Stimulated activated CD8-positive, alpha-beta memory T cell treated with anti-CD3 and anti-CD28 coated beads, Interleukin-2, amount 100 ng/mL, for 48 hours (primary cell): ENCODE data around the gene GUCA2A.

Source experiments
- DNase-seq, 2 donors: peaks; one replicate each; pipeline ENCODE4 v3.0.0-alpha.2; 2020; ENCODE audit warnings: low read depth in 2 of 2

The GUCA2A gene

DNA sequence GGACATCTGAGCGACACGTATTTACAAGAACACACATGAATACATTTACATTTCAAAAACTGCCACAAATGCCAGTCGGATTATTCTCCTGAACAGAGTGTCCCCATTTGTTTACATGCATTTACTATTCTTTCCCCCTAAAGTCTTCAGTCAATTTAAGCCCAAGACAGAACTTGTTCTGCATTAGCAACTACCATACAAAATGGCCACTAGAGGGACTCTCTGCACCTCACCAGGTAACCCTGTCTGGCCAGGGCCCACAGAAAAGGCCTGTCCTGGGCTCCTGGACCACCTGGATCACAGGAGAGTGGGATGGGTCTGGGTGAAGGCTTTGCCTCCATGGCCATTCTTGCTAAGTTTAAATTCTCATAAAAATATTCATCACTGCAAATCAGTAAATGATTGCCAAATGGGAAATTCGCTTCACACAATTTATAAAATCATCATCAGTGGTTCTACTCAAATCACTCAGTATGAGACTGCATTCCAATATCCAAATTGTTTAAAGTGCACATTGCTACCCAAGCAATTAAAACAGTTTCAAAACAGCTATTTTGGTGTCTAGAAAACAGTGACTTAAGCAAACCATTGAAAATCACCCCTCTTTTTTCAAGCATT lies 12.5 kb upstream of the GUCA2A start:
- no peak for DNase-seq

DNA sequence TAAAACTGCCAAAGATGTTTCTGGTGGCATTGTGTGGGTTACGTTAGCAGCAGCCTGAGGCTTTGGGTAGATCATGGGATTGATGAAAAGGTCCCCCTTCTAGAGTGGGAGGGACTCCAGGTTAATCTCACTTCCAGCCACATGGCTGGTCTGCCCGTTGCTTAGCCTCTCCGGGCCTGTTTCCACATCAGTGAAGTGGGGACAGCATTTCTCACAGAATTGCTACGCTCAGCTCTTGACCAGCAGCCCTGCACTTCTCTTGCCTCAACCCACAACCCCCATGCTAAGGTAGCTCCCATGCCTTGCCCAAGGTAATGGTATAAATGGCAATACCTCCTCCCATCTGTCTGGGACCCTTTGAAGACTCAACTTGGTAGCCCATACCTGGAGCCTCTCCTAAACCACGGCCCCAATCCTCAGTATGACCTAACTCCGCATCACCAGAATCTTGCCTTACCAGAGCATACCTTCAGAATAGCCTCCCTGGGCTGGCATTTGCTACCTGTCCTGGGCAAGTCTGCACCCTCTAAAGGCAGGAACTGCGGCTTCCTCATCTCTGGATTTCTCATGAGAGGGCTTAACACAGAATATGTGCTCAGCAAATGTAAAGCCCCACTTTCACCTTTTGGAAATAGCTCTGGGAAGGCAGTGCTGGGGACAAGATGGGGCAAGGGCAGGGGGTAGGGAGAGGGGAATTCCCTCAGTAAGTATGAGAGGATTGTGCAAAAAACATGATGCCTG lies 10.9 kb upstream of the GUCA2A start:
- no peak for DNase-seq

DNA sequence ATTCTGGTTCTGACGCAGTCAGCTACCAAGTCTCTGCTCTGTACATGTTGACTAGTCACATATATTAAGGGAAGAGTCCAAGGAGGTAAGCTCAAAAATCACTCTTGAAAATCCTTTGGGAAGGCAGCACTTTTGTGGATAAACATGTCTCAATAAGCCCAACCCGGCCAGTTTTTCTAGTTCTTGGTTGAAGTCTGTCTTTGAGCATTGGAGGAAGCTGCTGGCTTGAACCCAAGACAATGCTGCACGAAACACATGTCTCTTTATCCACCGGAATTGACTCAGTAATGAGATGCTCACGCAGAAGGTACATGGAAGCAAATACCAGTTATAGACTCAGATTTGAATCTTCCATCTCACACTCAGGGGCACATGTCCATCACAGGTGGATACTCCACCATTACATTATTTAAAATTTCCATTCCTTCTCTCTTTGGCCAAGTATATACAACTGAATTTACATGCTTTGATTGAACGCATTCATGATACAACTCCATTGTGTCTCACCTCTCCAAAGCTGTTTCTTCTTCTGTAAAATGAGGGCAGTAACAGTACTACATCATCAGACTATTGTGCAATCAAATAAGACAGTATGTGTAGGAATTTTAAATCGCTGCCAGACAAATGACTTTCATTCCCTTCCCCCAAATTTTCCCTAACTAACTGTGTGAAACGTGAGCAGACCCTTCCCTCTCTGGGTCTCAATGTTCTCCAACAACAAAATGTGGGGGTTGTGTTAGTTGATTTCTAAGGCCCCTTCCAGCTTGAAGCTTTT lies 9.6 kb upstream of the GUCA2A start:
- DNase-seq = no peak

DNA sequence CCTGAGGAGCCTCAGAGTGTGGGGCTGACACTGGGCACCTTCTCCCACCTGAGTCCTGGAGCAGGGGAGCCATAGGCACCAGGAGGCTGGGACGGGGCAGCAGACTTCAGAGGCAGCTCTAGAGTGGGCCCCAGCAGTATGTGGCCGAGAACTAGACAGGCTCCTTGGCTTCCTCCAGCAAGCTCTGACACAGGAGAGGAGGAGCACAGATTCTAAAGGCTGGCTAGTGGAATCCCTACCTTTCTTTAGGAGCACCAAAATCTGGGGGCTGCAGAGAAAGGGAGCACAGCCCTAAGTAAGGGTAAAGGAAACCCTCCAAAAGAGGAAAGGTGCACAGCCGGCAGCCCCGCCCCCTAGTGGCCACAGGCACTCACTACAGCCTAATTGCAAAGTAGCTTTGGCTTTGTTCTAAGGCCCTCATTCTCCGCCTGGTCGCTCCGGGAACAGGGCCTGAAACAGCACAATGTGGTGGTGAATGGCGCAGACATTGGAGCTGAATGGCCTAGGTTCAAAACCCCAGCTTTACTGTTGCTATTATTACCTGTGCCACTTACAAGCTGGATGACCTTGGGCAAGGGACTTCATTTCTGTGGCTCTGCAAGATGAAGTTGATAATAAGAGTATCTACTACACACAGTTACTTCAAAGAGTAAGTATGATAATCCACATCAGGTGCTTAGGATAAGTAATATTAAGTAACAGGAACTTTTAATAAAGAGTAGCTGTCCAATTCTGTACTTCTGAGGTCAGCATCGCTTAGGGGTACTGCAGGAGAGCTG lies 8.8 kb upstream of the GUCA2A start:
- peak; percentile 35 to 52 for DNase-seq

DNA sequence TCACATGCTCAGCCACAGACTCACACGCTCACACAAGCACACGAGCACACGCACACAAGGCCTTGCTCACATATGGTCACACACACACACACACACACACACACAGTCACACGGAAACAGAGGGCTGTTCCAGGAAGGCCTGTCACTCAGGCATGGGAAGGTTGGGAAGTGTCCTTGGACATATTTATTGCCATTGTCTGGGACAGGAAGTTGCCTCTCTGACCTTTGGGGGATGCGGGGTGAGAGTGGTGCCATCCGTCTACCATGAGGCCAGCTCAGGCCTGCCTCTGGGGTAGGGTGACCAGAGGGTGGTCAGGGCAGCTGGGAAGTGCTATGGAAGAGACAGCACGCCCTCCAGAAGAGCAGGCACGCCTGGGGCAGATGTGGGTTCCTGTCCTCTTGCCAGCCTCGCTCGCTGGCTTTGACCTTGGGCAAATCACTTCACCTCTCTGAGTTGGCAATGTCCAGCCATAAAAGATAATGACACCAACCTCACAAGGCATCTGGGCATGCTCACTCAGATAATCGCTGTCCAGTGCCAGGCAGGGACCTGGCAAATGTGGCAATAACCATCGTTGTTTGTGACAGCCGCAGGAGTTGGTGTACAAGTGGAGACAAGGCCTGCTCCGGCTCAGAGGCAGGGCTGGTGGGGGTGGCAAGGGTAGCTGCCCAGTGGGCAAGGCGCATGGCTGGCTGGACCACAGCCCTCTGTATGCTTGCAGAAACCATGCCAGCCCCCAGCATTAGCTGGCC lies 8.0 kb upstream of the GUCA2A start:
- DNase-seq = no peak

DNA sequence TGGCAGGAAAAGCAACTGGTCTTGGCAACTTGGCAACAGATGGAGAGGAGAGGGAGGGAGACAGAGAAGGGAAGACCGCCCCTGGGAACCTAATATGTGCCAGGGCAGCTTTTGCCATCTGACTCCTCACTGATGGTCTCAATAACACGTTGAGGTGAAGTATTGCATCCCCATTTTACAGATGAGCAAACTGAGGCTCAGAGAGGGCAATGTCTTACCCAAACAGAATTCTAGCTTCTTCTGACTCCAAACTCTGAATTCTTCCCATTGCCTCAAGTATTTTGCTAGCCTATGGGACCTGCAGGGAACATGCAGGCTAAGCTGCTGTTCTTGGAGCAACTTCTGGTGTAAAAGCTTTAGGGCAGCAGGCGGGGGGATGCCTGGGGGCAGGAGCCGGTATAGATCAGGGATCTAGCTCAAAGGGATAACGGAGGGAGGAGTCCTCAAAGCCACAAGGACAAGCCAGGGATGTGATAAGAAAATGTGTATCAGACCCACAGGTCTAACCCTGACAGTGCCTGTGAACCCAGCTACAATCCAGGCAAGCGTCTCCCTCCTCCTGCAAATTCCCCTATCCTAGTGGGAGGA lies 7.2 kb upstream of the GUCA2A start:
- no peak for DNase-seq

DNA sequence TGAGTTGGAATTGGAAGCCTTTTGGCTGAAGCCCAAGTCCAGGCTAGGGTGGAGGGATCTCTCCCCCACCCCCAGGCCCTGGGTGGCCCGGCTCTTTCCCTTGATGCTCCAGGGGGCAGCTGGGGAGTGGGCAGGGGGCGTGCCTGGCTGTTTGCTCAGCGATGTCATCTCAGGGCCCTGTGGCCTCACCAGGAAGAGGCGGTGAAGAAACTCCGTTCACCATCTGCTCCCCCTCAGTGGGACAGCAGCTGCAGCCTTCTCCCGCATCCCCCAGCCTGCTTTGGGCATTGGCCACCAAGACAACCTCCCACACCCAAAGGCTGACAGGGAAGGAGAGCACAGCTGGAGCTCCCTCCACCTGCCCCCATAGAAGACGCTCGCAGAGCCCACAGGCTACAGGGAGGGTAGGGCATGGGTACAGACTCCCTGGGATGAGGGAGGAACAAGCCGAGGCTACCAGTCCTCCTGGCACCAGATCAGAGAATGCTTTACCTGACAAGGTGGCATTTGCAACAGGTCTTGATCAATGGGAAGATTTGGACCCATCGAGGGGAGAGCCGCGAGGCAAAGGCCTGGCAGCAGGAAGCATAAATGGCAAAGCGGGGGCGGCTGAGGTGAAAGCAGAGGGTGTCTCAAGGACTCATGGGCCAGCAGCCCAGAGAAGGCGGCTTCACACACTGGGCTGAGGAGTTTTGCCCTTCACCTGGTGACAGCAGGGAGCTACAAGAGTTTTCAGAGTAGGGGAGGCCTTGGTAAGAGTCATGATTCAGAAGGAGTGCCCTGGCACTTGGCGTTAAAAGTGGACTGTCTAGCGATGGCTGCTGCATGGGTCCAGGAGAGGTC lies 6.5 kb upstream of the GUCA2A start:
- no peak for DNase-seq

DNA sequence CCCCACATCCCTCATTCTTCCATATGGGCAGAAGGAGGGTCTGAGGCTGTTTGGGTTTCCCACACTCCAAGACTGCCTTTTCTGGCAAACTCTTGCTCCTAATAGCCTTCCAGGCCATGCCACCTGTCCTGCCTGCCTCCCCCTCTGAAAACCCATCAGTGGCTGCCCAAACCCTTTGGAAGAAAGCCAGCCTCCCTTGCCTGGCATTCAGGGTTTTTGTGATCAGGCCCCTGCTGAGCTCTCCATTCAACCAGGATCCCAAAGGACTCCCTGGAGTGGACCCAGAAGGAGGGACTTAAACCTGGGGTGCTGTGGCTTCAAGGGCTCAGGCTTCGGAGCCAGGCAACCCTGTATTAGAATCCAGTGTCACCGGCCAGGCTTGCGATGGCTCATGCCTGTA lies 4.2 kb upstream of the GUCA2A start:
- no peak for DNase-seq

DNA sequence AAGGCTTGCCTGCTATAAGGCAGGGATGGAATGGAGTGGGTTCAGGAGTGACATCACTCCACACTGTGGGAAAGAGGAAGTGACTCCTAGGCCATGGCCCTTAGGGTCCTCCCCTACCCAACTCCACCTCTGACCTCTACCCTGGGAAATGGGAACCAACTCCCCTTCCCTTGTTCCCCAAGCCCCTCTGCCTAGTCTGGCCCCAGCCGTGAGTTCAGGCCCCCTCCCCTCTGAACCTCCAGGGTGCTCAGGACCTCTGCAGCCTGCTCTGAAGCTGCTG lies 3.8 kb upstream of the GUCA2A start:
- no peak for DNase-seq

DNA sequence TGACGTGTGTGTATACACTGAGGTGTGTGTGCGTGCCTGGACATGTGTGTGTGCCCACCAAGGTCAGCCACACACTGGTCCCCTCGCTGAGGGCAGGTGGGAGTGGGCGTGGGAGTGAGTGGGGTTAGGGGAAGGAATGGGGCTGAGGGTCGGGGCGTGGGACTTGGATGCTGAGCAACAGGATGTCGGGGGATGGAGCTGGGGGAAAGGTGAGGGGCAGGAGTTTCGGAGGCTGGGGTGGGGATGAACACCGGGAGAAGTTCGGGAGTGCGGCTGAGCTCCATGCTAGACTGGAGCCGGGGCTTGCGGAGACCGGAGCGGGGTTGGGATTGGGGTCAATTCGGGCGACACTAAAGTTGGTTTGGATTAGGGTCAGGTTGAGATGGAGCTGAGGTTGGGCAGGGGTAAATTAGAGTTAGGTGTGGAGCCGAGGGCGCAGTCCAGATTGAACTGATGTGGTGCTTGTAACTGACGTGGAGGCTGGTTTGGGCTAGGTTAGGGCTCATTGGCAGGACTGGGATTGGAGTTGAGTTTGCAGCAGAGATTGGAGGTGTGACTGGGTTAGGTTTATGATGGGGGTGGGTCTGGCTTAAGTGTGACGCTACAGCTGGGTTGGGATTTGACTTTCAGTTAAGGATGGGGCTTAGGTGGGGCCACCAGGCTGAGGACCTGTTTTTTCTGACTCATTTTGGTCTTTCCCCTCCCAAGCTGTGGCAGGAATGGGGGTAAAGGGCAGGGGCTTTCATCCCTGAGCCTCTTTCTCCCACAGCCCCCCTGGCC lies 3.3 kb upstream of the GUCA2A start:
- DNase-seq = no peak

DNA sequence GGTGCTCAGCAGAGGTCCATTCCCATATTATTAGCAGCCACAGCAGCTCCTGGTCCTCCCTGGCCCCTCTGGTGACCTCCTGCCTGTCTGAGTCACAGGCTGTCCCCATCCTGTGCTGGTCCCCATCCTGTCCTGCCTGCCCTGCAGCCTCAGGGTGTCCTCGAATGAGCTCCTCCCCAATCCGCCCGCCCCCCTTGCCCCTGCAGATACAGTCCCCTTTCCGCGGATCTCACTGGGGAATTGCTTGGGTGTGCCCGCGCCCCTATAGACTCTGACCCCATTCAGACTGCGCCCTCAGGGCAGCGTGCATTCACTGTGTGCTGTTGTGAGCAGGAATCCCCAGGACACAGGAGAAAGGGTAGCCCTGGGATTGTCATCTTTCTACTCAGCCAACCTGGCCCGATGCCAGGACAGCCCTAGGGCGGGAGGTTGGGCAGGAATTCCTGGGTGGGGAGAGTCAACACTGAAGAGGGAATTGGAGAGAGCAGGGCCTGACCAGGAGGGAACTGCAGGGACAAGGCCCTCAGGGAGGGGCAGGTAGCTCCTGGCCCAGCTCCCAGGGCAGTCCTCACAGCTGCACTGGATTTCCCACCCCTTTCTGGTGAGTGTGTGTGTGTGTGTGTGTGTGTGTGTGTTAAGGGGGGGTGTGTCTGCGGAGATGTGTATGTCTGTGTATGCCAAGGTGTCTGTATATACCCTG lies 1.1 kb upstream of the GUCA2A start:
- DNase-seq = no peak

DNA sequence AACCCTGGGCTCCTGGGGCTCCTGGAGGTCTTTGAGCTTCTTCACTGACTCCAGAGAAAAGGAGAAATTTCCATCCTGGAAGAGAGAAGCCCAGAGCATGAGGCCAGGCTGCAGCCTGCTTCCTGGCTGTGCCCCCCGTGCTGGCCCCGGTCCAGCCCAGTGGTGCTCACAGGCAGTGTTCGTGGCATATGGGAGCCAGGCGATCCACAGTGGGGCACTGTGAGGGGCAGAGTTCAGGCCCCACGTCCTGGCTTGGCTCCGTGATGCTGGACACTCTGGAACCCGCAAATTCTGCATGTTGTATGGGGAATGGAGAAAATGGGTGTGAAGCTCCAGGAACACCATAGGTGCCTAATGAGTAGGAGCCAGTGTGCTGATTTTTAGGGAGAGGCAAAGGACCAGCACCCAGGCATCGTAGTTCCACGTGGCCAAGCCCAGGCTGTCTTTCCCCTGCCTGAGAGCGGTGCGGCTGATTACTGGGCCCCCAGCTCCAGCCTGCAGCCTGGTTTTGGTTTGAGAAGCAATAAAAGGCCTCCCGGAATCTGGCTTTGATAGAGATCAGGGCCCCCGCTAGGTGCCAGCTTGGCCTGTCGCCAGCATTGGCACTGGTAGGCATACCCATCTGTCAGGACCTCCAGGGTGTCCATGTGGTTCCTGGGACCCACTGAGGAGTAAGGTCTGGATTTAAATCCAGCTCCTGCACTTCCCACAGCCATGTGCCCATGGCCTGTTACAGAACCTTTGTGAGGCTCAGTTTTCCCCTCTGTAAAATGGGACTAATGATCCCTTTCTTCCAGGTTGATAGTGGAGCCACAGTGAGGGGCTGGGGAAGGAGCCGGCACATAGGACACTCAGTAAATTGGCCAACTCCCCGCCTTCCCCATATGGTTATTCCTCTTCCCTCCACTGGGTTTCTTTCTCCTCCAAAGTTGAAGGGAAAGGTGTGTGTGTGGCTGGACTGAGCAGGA lies 725 bp downstream of the GUCA2A start:
- DNase-seq = no peak

DNA sequence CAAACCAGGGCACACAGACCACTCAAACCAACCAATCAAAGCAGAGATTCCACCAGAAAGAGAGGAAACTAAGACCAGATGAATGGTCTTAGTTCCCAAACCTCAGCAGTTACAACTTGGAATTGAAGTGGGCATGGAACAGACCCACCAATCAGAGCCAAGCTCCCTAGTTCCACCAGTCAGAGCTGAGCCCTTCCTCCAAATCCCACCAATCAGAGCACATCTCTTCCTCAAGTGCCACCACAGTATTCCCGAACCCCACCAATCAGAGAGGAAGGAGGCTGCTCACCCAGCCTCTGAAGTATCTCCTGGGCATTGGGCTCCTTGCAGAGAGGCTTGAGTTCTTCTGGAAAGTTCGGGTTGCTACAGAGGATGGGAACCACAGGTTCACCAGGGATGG lies 1.4 kb downstream of the GUCA2A start:
- no peak for DNase-seq

DNA sequence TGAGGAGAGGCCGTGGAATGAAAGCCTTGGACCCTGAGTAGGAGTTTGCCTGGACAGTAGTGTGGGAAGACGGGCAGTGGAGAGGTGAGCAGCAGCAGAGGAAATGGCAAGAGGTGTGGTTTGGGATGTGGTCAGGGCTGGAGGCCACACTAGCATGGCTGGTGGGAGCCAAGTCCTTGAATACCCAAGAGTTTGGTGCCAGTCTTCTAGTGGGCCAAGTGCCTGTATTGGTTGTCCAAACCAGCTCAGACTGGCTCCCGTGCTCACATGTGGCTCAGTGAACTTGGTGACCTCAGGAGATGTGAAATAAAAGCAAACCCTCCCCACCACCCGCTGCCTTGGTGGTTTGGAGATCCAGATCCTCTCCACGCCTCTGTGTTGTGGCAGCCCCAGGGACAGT lies 2.4 kb downstream of the GUCA2A start:
- no peak for DNase-seq

DNA sequence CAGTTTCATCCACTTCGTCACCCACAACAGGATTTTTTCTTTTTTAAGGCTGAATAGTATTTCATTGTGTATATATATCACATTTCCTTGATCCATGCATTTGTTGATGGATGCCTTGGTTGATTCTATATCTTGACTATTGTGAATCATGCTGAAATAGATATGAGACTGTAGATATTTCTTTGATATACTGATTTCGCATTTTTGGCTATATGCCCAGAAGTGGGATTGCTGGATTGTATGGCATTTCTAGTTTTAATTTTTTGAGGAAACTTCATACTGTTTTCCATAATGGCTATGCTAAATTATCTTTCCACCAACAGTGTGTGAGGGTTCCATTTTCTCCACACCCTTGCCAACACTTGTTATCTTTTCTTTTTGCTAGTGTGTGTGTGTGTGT lies 6.4 kb downstream of the GUCA2A start:
- DNase-seq = no peak

DNA sequence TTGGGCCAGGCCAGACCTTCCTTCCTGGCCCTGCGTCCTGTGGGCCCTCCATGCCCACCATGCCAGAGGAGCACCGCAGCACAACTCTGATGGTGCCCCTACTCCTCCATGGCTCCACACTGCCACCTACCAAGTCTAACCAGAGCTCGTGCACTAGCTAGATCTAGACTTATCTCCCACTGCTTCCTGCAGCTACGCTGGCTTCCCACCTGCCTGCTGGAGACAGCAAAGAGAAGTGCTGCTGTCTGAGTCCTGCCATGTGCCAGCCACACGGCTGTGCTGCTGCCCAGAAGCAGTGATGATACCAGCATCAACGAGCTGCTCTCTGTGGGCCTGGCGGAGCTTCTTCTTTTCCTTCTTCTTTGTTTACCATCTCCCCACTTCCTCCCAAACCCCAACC lies 6.9 kb downstream of the GUCA2A start:
- peak in 1 of 2 donors; percentile 3 for DNase-seq

DNA sequence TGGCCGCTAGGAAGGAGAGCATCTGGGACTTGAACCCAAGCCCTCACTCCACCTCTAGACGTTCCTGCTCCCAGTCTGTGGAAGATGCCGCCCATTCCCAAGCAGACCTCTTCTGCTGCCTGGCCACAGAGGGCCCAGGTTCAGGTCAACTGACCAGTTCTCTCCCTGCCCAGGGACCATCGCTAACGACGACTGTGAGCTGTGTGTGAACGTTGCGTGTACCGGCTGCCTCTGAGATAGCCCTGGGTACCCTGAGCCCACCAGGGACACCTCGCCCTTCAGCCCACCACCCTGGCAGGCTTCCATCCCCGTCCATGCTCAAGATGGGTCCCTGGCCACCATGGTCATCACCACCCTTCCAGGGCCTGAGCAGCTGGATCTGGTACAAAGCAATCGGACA lies 9.2 kb downstream of the GUCA2A start:
- DNase-seq = no peak

DNA sequence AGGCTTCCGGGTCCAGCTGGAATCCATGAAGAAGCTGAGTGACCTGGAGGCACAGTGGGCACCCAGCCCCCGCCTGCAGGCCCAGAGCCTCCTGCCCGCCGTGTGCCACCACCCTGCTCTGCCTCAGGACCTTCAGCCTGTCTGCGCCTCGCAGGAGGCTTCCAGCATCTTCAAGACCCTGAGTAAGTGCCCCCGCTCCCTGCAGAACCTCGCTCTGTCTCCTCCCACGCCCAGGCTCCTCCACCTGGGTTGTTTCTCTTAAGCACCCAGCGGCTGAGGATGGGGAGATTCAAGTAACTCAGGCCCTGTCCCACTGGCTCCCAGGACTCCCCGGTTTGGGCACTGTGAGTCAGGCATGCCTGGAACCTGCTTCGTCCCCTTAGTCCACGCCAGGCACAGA lies 9.9 kb downstream of the GUCA2A start:
- no peak for DNase-seq
